ENCODE measurements around the gene FBXO40. TPM values are rescaled to one million over a fixed set of nuclear protein-coding genes. Genes with fewer than 3 reads are reported as not detected.

Gene FBXO40
- polyA plus RNA-seq, 1 experiment: not detected

- no peak for DNase-seq (ENCODE audit: low read depth, low spot score)
- H3K27ac ChIP-seq (ENCODE audit: low read depth, low read length): no peak overlapping the region
- H3K4me3 ChIP-seq (ENCODE audit: low read depth, low read length): no peak overlapping the region
- H3K9me3 ChIP-seq (ENCODE audit: control insufficient read depth, insufficient read depth, low read length): no peaks in the 10 kb centered on the region
- TF ChIP-seq CTCF (IDR thresholded peaks at IDR 0.05; ENCODE audit: low read depth, low read length): no peak
- ChIA-PET POLR2A (interaction anchor here (0.7 kb wide), 1 partner anchor 62 kb away, joined by 8 read pairs; no protein-coding TSS in a partner anchor), CTCF (interaction anchor here (0.6 to 1.0 kb wide), 2 partner anchors 831 to 917 kb away, joined by 3 read pairs; partner anchors contain the start of gene FAM162A)
- H3K27me3 ChIP-seq (ENCODE audit: control insufficient read depth, insufficient read depth, low read length): no peaks in the 10 kb centered on the region
Measured at GRCh38 chr3:121552797-121553196, 40.4 kb upstream of the FBXO40 start.

DNA sequence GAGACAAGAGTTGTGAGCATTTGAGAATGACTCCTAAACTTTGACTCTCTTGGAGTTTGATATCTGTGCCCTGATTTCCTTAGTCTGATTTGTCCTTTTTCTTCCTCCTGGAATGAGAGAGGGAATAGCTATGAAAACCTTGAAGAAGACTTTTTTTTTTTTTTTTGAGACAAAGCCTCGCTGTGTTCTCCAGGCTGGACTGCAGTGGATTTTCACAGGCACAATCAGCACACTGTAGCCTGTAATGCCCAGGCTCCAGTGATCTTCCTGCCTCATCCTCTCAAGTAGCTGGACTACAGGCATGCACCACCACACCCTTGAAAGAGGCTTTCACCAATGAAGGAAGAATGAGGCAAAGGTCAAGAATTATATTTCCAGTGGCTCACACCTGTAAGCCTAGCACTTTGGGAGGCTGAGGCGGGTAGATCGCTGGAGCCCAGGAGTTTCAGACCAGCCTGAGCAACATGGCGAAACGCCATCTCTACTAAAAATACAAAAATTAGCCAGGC, 35.7 kb upstream of the FBXO40 start:
- no peak for DNase-seq (ENCODE audit: low read depth, low spot score)
- POLR2A ChIA-PET: no interaction called here
- CTCF ChIA-PET: interaction anchor here (1.3 kb wide), 1 partner anchor 11 kb away, joined by 5 read pairs; no protein-coding TSS in a partner anchor
- H3K27me3 ChIP-seq (ENCODE audit: control insufficient read depth, insufficient read depth, low read length): no peaks in the 10 kb centered on the region
- TF ChIP-seq CTCF (IDR thresholded peaks at IDR 0.05; ENCODE audit: low read depth, low read length): no peak
- no peaks in the 10 kb centered on the region for H3K9me3 ChIP-seq (ENCODE audit: control insufficient read depth, insufficient read depth, low read length)
- no peak overlapping the region for H3K27ac ChIP-seq (ENCODE audit: low read depth, low read length)
- no peak overlapping the region for H3K4me3 ChIP-seq (ENCODE audit: low read depth, low read length)

DNA sequence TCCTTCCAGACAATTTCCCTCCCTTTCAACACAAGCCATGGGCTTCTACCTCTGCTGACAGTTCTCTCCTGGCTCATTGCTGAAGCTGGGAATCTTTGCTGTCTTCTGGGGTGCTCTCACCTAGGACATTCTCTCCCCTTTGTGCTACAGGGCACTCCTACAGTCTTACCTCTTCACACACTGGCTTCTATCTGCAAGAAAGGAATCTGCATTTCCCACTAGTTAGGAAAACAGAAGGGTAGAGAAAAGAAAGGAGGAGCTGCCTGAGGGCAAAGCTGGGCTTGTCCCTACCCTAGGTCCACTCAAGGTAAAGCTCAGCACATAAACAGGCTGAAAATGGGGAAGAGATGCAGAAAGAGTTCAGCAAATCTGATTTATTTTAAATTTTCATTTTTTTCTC, 31.0 kb upstream of the FBXO40 start:
- Histone ChIP-seq H3K27ac (ENCODE audit: low read depth, low read length) (no peak overlapping the region), H3K27me3 (ENCODE audit: control insufficient read depth, insufficient read depth, low read length) (no peaks in the 10 kb centered on the region), H3K9me3 (ENCODE audit: control insufficient read depth, insufficient read depth, low read length) (no peaks in the 10 kb centered on the region), H3K4me3 (ENCODE audit: low read depth, low read length) (no peak overlapping the region)
- POLR2A ChIA-PET: no interaction called here
- DNase-seq (ENCODE audit: low read depth, low spot score): no peak
- no peak for TF ChIP-seq CTCF (IDR thresholded peaks at IDR 0.05; ENCODE audit: low read depth, low read length)
- CTCF ChIA-PET: no interaction called here

GRCh38 chr3:121566773-121567172, 26.4 kb upstream of the FBXO40 start:
- ChIA-PET POLR2A (no interaction called here), CTCF (no interaction called here)
- Histone ChIP-seq H3K9me3 (ENCODE audit: control insufficient read depth, insufficient read depth, low read length) (no peaks in the 10 kb centered on the region), H3K27me3 (ENCODE audit: control insufficient read depth, insufficient read depth, low read length) (no peaks in the 10 kb centered on the region), H3K4me3 (ENCODE audit: low read depth, low read length) (no peak overlapping the region), H3K27ac (ENCODE audit: low read depth, low read length) (no peak overlapping the region)
- TF ChIP-seq CTCF (IDR thresholded peaks at IDR 0.05; ENCODE audit: low read depth, low read length): no peak
- DNase-seq (ENCODE audit: low read depth, low spot score): no peak

- CTCF ChIA-PET: no interaction called here
- no peak for DNase-seq (ENCODE audit: low read depth, low spot score)
- H3K27ac ChIP-seq (ENCODE audit: low read depth, low read length): no peak within 1 kb of the TSS
- H3K27me3 ChIP-seq (ENCODE audit: control insufficient read depth, insufficient read depth, low read length): no peaks in the 10 kb centered on the region
- POLR2A ChIA-PET: no interaction called here
- no peak for TF ChIP-seq CTCF (IDR thresholded peaks at IDR 0.05; ENCODE audit: low read depth, low read length)
- H3K4me3 ChIP-seq (ENCODE audit: low read depth, low read length): no peak within 1 kb of the TSS
- no peaks in the 10 kb centered on the region for H3K9me3 ChIP-seq (ENCODE audit: control insufficient read depth, insufficient read depth, low read length)
Measured at GRCh38 chr3:121567649-121568048, 25.5 kb upstream of the FBXO40 start, which contains the start of gene ARGFX. ARGFX (plus strand) TSS chr3:121567949; CDS start chr3:121570714, 2,765 bp downstream.

All from AG04450 (cell line).